DOHH2 (cell line): ENCODE data around the gene CYP1A1.

Source experiments
- CTCF ChIP-seq: fragments of 200-600 bp; sonication (generic); IDR thresholded peaks from one replicate; pipeline ENCODE4 v1.5.1; 2014; ENCODE audit warnings: antibody characterized with exemption, mild to moderate bottlenecking, low read depth, low read length; ENCODE audit not compliant: poor library complexity, severe bottlenecking
- EZH2phosphoT487 ChIP-seq: fragments of 200-600 bp; sonication (generic); IDR thresholded peaks from 2 replicates; pipeline ENCODE4 v1.6.1; 2017; ENCODE audit warnings: borderline replicate concordance, mild to moderate bottlenecking, antibody characterized with exemption, low read length, moderate library complexity, mixed read lengths

GRCh38 chr15:74716651-74717050, 8.7 kb downstream of the CYP1A1 start:
- TF ChIP-seq CTCF: no peak
- no peak for TF ChIP-seq EZH2phosphoT487
